Fibroblast of mammary gland (primary cell): ENCODE data around the gene PARVA.

Source experiments
- DNase-seq: peaks from one replicate; pipeline ENCODE4 v3.0.0-alpha.2; 2010; ENCODE audit warnings: low read depth
- H3K4me3 ChIP-seq: 2 replicates; pipeline ENCODE4 v1.5.1; 2011; ENCODE audit warnings: low read depth, mild to moderate bottlenecking, low read length, moderate library complexity; ENCODE audit not compliant: control insufficient read depth
- TF ChIP-seq, protein P1 (sequence below): conservative IDR thresholded peaks from 2 replicates; pipeline ENCODE4 v1.5.1; 2011; ENCODE audit warnings: low read depth, low read length, inconsistent platforms; ENCODE audit not compliant: control insufficient read depth, insufficient read depth

The PARVA gene

DNA sequence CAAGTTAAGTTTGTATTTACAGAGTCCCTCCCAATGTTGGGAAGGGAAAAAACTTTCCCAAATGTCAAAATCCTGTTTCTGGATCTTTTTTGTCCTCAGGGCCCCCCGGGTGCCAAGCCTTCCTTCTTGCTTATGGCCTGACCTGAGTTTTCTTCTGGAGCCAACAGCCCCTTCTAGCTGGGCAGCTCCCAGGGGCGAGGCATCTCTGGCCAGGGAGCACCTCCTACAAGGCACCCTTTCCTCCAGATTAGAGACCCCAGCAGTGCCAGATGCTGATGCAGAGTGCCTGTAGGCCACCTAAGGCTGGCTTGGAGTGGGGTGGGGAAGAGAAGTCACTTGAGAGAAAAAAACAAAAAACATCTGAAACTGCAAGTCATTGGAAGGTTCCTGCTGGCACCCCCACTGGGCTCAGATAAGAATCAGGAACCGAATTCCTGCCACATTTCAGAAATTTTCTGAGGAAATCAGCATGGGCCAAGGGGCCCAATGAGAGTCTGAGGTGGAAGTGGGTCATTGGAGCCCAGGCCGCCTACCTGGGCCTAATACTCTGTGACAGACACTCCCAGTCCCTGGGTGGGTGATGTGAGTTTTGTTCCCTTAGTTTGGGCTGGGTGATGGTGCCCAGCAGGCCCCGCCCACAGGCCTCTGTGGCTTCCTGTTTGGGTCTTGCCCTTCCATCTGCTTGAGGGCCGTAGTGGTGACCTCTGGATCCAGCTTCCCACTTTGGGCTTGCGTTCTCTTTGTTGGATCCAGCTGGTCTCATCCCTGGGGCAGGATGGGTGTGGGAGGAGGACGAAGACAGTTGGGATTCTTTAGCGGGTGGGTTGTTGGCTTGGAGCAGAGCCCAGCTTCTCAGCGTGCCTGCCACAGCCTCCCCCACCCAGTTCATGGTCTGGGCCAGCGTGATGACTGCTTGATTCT, 40.6 kb downstream of the PARVA start:
- TF ChIP-seq, protein P1, sequence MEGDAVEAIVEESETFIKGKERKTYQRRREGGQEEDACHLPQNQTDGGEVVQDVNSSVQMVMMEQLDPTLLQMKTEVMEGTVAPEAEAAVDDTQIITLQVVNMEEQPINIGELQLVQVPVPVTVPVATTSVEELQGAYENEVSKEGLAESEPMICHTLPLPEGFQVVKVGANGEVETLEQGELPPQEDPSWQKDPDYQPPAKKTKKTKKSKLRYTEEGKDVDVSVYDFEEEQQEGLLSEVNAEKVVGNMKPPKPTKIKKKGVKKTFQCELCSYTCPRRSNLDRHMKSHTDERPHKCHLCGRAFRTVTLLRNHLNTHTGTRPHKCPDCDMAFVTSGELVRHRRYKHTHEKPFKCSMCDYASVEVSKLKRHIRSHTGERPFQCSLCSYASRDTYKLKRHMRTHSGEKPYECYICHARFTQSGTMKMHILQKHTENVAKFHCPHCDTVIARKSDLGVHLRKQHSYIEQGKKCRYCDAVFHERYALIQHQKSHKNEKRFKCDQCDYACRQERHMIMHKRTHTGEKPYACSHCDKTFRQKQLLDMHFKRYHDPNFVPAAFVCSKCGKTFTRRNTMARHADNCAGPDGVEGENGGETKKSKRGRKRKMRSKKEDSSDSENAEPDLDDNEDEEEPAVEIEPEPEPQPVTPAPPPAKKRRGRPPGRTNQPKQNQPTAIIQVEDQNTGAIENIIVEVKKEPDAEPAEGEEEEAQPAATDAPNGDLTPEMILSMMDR = no peak
- H3K4me3 ChIP-seq = no peak overlapping the region
- DNase-seq = peak; percentile 77

DNA sequence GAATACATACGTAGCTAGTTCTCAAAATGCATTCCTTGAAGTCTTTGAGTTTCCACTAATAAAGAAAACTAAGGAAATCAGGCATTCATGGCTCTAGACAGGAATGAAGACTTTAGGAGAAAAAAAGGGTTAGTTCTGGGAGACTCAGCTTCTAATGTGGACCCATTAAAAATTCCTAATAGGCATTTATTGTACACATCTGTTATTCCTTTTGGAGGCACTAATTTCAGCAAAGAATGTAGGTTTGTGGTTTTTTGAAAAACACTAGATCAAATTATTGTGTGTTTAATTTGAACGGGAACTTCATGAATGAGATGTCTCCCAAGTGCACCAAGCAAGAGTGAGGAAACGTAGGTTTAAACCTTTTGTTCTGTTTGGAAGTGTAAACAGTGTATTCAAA, 42.7 kb downstream of the PARVA start:
- H3K4me3 ChIP-seq = no peak overlapping the region
- TF ChIP-seq, protein P1 = no peak
- DNase-seq = no peak

DNA sequence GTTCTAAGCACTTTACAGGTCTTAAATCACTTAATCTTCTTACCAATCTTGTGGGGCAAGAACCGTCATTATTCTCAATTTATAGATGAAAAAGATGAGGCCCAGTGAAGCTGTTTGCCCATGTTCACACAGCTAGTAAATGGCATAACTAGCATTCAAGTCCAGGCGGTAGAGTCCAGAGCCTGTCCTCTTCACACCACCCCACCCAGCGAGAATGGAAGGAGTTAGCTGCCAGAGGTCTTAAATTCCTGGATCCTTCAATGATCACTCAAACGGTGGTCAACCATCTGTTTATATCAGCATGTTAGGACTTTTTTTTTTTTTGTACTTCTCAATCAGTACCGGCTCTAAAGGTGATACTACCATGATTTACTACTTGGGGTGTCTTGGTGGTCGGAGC, 43.3 kb downstream of the PARVA start:
- TF ChIP-seq, protein P1 = no peak
- no peak overlapping the region for H3K4me3 ChIP-seq
- no peak for DNase-seq

DNA sequence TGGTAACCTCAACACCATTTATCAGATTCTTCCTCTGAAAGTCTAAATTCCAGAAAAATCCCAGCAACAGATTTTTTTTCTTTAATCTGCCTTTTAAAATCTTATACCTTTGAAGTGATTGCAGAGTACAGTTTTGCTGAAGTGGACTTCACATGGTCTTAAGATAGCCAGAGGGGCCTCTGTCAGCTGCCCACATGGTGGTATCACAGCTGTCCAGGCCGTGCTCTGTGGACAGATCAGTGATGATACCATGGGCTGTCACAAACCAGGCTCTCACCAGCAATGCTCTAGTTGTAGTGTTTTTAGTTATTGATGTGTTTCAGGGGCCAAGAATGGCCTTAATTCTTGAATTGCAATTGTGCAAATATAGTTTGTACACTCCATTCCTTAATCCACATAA, 44.0 kb downstream of the PARVA start:
- no peak for DNase-seq
- no peak overlapping the region for H3K4me3 ChIP-seq

DNA sequence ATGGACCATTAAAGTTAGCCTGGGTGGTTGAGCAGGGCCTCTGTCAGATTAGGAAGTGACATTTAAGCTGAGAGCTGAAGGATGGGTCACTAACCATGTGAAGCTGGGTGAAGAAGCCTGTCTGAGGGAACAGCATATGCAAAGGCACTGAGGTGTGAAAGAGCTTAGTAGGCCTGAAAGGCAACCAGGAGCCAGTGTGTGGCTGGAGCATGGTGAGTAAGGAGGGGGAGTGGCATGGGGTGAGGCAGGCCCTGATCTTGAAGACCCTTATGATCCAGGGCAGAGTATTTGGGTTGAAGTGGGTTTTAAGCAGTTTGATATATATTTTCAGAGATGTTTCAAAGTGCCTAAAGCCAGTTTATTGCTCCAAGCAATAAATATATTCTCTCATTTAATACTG, 48.8 kb downstream of the PARVA start:
- TF ChIP-seq, protein P1 = no peak
- no peak for DNase-seq
- H3K4me3 ChIP-seq = no peak overlapping the region

More for the DNA sequence above, 44.0 kb downstream of the PARVA start:
- TF ChIP-seq, protein P1 = no peak

DNA sequence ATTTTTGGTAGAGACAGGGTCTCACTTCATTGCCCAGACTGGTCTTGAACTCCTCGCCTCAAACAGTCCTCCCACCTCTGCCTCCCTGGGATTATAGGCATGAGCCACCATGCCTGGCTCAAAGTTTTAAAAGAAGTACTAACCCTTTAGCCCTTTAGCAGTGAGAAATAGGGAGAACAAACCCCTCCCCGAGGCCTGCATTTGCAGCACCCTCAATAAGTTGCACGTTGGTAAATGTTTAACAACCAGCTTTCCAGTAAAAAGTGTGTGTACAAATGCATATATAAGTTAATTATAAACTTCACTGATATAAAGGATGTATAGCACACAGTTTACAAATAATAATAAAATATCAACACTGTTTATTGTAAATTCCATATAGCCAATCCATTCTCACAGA, 51.8 kb downstream of the PARVA start:
- TF ChIP-seq, protein P1 = no peak
- no peak for DNase-seq
- no peak overlapping the region for H3K4me3 ChIP-seq
